H9 (cell line): Measurements from ENCODE around the gene SFMBT1. TPM values are rescaled to one million over a fixed set of nuclear protein-coding genes. Genes with fewer than 3 reads are reported as not detected.

Experiments used
- DNase-seq: peaks from one replicate; pipeline ENCODE4 v3.0.0-alpha.2; 2017
- H2AFZ ChIP-seq: one replicate; pipeline ENCODE4 v1.6.1; 2013; ENCODE audit warnings: mild to moderate bottlenecking, low read length, control low read depth, moderate library complexity
- H2AK5ac ChIP-seq: 2 replicates; pipeline ENCODE4 v1.6.1; 2013; ENCODE audit warnings: low read length, control low read depth, mixed read lengths; ENCODE audit not compliant: insufficient read length
- H2BK120ac ChIP-seq: one replicate; pipeline ENCODE4 v1.6.1; 2013; ENCODE audit warnings: low read depth, mild to moderate bottlenecking, low read length, control low read depth, inconsistent platforms; ENCODE audit not compliant: poor library complexity, severe bottlenecking
- H2BK12ac ChIP-seq: 2 replicates; pipeline ENCODE4 v1.6.1; 2013; ENCODE audit warnings: low read length, control low read depth, mixed read lengths, low read depth; ENCODE audit not compliant: insufficient read length
- H2BK15ac ChIP-seq: 2 replicates; pipeline ENCODE4 v1.6.1; 2013; ENCODE audit warnings: low read depth, low read length, control low read depth
- H2BK20ac ChIP-seq: one replicate; pipeline ENCODE4 v1.6.1; 2013; ENCODE audit warnings: low read depth, mild to moderate bottlenecking, low read length, control low read depth, inconsistent platforms; ENCODE audit not compliant: poor library complexity, severe bottlenecking
- H2BK5ac ChIP-seq: 2 replicates; pipeline ENCODE4 v1.6.1; 2013; ENCODE audit warnings: low read length, control low read depth, mixed read lengths; ENCODE audit not compliant: insufficient read length
- H3K14ac ChIP-seq: 2 replicates; pipeline ENCODE4 v1.6.1; 2013; ENCODE audit warnings: low read length, control low read depth; ENCODE audit not compliant: insufficient read depth
- H3K18ac ChIP-seq: 2 replicates; pipeline ENCODE4 v1.6.1; 2013; ENCODE audit warnings: low read depth, mild to moderate bottlenecking, mixed read lengths, low read length, control low read depth; ENCODE audit not compliant: insufficient read length
- H3K23ac ChIP-seq: 2 replicates; pipeline ENCODE4 v1.6.1; 2013; ENCODE audit warnings: low read length, control low read depth, mixed read lengths, low read depth; ENCODE audit not compliant: insufficient read length
- H3K23me2 ChIP-seq: 2 replicates; pipeline ENCODE4 v1.6.1; 2013; ENCODE audit warnings: low read depth, mild to moderate bottlenecking, mixed read lengths, low read length, control low read depth; ENCODE audit not compliant: insufficient read length, poor library complexity, severe bottlenecking
- H3K27ac ChIP-seq: 2 replicates; pipeline ENCODE4 v1.5.1; 2013; ENCODE audit warnings: low read length, control low read depth, mixed read lengths, low read depth; ENCODE audit not compliant: insufficient read length
- H3K27me3 ChIP-seq: 2 replicates; pipeline ENCODE4 v1.6.1; 2013; ENCODE audit warnings: low read length, control low read depth, inconsistent platforms; ENCODE audit not compliant: insufficient read depth
- H3K4ac ChIP-seq: 2 replicates; pipeline ENCODE4 v1.6.1; 2013; ENCODE audit warnings: low read depth, mild to moderate bottlenecking, control low read depth, inconsistent platforms, low read length, moderate library complexity
- H3K4me1 ChIP-seq: 2 replicates; pipeline ENCODE4 v1.6.1; 2013; ENCODE audit warnings: low read length, control low read depth, inconsistent platforms; ENCODE audit not compliant: insufficient read depth
- H3K4me2 ChIP-seq: 2 replicates; pipeline ENCODE4 v1.6.1; 2013; ENCODE audit warnings: low read length, control low read depth, mixed read lengths; ENCODE audit not compliant: insufficient read length, insufficient read depth
- H3K56ac ChIP-seq: 2 replicates; pipeline ENCODE4 v1.6.1; 2013; ENCODE audit warnings: low read depth, mild to moderate bottlenecking, mixed read lengths, low read length, control low read depth; ENCODE audit not compliant: insufficient read length
- H3K79me1 ChIP-seq: 2 replicates; pipeline ENCODE4 v1.6.1; 2013; ENCODE audit warnings: low read depth, mild to moderate bottlenecking, moderate library complexity, low read length, control low read depth, inconsistent platforms; ENCODE audit not compliant: insufficient read depth, poor library complexity, severe bottlenecking
- H3K79me2 ChIP-seq: 2 replicates; pipeline ENCODE4 v1.6.1; 2013; ENCODE audit warnings: low read length, control low read depth, inconsistent platforms; ENCODE audit not compliant: insufficient read depth
- H3K9ac ChIP-seq: 2 replicates; pipeline ENCODE4 v1.6.1; 2013; ENCODE audit warnings: low read length, control low read depth, mixed read lengths; ENCODE audit not compliant: insufficient read length; ENCODE audit errors: extremely low read depth
- H3K9me3 ChIP-seq: one replicate; pipeline ENCODE4 v1.6.1; 2013; ENCODE audit warnings: low read depth, low read length, inconsistent platforms; ENCODE audit not compliant: control insufficient read depth
- H3T11ph ChIP-seq: one replicate; pipeline ENCODE4 v1.6.1; 2013; ENCODE audit warnings: mild to moderate bottlenecking, low read length, control low read depth, inconsistent platforms
- H4K20me1 ChIP-seq: one replicate; pipeline ENCODE4 v1.6.1; 2013; ENCODE audit not compliant: control insufficient read depth, insufficient read length, insufficient read depth
- H4K5ac ChIP-seq: 2 replicates; pipeline ENCODE4 v1.6.1; 2013; ENCODE audit warnings: low read depth, mild to moderate bottlenecking, mixed read lengths, low read length, control low read depth; ENCODE audit not compliant: insufficient read length
- H4K8ac ChIP-seq: replicated peaks from 2 replicates; pipeline ENCODE4 v1.6.1; 2013; ENCODE audit warnings: low read length, control low read depth, mixed read lengths, low read depth; ENCODE audit not compliant: insufficient read length
- H4K91ac ChIP-seq: 2 replicates; pipeline ENCODE4 v1.6.1; 2013; ENCODE audit warnings: low read depth, mild to moderate bottlenecking, moderate library complexity, mixed read lengths, low read length, control low read depth; ENCODE audit not compliant: insufficient read length
- H3K27ac Mint-ChIP-seq, 3 experiments: 2 replicates in 2 of 3; 3 replicates in 1 of 3; pipeline ENCODE4 v1.8.0; 2020 to 2021; ENCODE audit warnings: mixed read lengths in 3 of 3, mild to moderate bottlenecking in 1 of 3, moderate library complexity in 1 of 3
- H3K27me3 Mint-ChIP-seq: 2 replicates; pipeline ENCODE4 v1.8.0; 2021; ENCODE audit warnings: low read depth, mild to moderate bottlenecking, moderate library complexity, mixed read lengths
- H3K36me3 Mint-ChIP-seq, 3 experiments: 2 replicates in 2 of 3; 3 replicates in 1 of 3; pipeline ENCODE4 v1.8.0; 2020 to 2021; ENCODE audit warnings: low read depth in 3 of 3, mixed read lengths in 3 of 3; ENCODE audit not compliant: insufficient read depth in 1 of 3
- H3K4me1 Mint-ChIP-seq, 2 experiments: 2 replicates each; pipeline ENCODE4 v1.8.0; 2020; ENCODE audit warnings: mixed read lengths in 2 of 2
- H3K4me3 Mint-ChIP-seq, 2 experiments: 2 replicates in 1 of 2; 3 replicates in 1 of 2; pipeline ENCODE4 v1.8.0; 2020 to 2021; ENCODE audit warnings: mild to moderate bottlenecking in 2 of 2, mixed read lengths in 2 of 2, moderate library complexity in 1 of 2
- H3K9me3 Mint-ChIP-seq, 2 experiments: 2 replicates in 1 of 2; 3 replicates in 1 of 2; pipeline ENCODE4 v1.8.0; 2020; ENCODE audit warnings: mild to moderate bottlenecking in 2 of 2, mixed read lengths in 2 of 2, moderate library complexity in 1 of 2
- CTCF ChIP-seq: fragments of 200-600 bp; sonication (generic); conservative IDR thresholded peaks from 3 replicates; pipeline ENCODE4 v1.8.0; 2021; ENCODE audit warnings: antibody characterized with exemption, mild to moderate bottlenecking
- WGBS: extraction: QIAGEN DNeasy Blood & Tissue Kit; methylation state at CpG from one replicate; pipeline ENCODE4 v1.1.7; 2013; ENCODE audit warnings: missing lambda C conversion rate, low lambda C conversion rate, mixed read lengths; ENCODE audit not compliant: insufficient read length; ENCODE audit errors: extremely low coverage; 5-methylcytosine and 5-hydroxymethylcytosine counted together
- total RNA-seq: library from RNA; stranded (reverse); gene quantifications from 2 replicates; pipeline ENCODE4 v1.2.1, GENCODE V29; 2021

SFMBT1 gene
- total RNA-seq, 1 experiment from 2014 or later = 15.3 TPM

- H3K9me3 ChIP-seq = no peaks in the 10 kb centered on the region
- no peak for DNase-seq
- Mint-ChIP-seq H3K9me3 (no peaks in the 10 kb centered on the region), H3K4me1 (peaks cover 9 to 11% of the 10 kb centered on the region in 2 experiments), H3K36me3 (peaks cover 0 to 11% (median 11%) of the 10 kb centered on the region in 3 experiments; a peak in 5 of 7 replicates), H3K4me3 (no peak overlapping the region), H3K27me3 (no peaks in the 10 kb centered on the region; the same call in 1 of the 2 replicates), H3K27ac (peak overlapping the region in 1 of 3 experiments; percentile 16; a peak in 1 of 7 replicates)
- no peak overlapping the region for H3K56ac ChIP-seq
- no peak overlapping the region for H4K91ac ChIP-seq
- no peak overlapping the region for H2BK120ac ChIP-seq
- H3K14ac ChIP-seq = no peak overlapping the region
- H2AK5ac ChIP-seq = no peak overlapping the region
- H2BK5ac ChIP-seq = no peak overlapping the region
- H3K23me2 ChIP-seq = peaks cover 3% of the 10 kb centered on the region
- TF ChIP-seq CTCF = no peak
- no peak overlapping the region for H3K27ac ChIP-seq
- H4K20me1 ChIP-seq = no peaks in the 10 kb centered on the region
- H3K79me2 ChIP-seq = peaks cover 3% of the 10 kb centered on the region; the same call in 1 of the 2 replicates
- H3K79me1 ChIP-seq = peaks cover 15% of the 10 kb centered on the region
- no peak overlapping the region for H2BK20ac ChIP-seq
- no peak overlapping the region for H3K18ac ChIP-seq
- H4K5ac ChIP-seq = no peak overlapping the region
- H2AFZ ChIP-seq = no peak overlapping the region
- H3K9ac ChIP-seq = no peak overlapping the region
- no peaks in the 10 kb centered on the region for H3K27me3 ChIP-seq
- H3K4me2 ChIP-seq = no peak overlapping the region
- H3T11ph ChIP-seq = no peak overlapping the region
- H2BK15ac ChIP-seq = no peak overlapping the region
- no peak overlapping the region for H3K4ac ChIP-seq
- WGBS = no CpG with 5 or more reads among the region's 2 CpGs
- no peak overlapping the region for H2BK12ac ChIP-seq
- no peak overlapping the region for H3K23ac ChIP-seq
- no peaks in the 10 kb centered on the region; the same call in 1 of the 2 replicates for H3K4me1 ChIP-seq
- no peak overlapping the region for H4K8ac ChIP-seq
These were observed 154.2 kb downstream of the SFMBT1 start for GRCh38 chr3:52891615-52892081.
